ENCODE results near the gene KCNG4. TPM values are rescaled to one million over a fixed set of nuclear protein-coding genes. Genes with fewer than 3 reads are reported as not detected.

KCNG4 gene
- total and polyA plus RNA-seq, 10 of the 15 experiments (the other 5 are each of a cell fraction or from before 2014, with no cell fraction given): not detected

GRCh38 chr16:84180519-84181140 lies 59.2 kb downstream of the KCNG4 start (continued):
- no peak for TF ChIP-seq MXI1 (IDR thresholded peaks at IDR 0.05; ENCODE audit: low read depth, low read length)
- TF ChIP-seq FOXK2 (IDR thresholded peaks at IDR 0.05): no peak
- no peak for TF ChIP-seq HDAC2 (IDR thresholded peaks at IDR 0.05)
- TF ChIP-seq, protein P1, sequence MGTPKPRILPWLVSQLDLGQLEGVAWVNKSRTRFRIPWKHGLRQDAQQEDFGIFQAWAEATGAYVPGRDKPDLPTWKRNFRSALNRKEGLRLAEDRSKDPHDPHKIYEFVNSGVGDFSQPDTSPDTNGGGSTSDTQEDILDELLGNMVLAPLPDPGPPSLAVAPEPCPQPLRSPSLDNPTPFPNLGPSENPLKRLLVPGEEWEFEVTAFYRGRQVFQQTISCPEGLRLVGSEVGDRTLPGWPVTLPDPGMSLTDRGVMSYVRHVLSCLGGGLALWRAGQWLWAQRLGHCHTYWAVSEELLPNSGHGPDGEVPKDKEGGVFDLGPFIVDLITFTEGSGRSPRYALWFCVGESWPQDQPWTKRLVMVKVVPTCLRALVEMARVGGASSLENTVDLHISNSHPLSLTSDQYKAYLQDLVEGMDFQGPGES (IDR thresholded peaks at IDR 0.05): no peak

- SMC1A ChIA-PET (ENCODE audit: uncharacterized antibody, unreplicated experiment): no interaction called here
- peaks cover 5 to 23% of the 10 kb centered on the region in 2 experiments; a peak in 3 of 4 replicates for H3K36me3 ChIP-seq (ENCODE audit: control insufficient read depth in 2 of 2, insufficient read depth in 2 of 2, low read length in 1 of 2)
- no peak overlapping the region for H2AFZ ChIP-seq (ENCODE audit: control insufficient read depth, low read depth, low read length)
- no peak overlapping the region for H3K27ac ChIP-seq (ENCODE audit: control insufficient read depth, insufficient read depth)
- no peak for FAIRE-seq
- H3K4me3 ChIP-seq: no peak overlapping the region
- no peak overlapping the region for H3K9ac ChIP-seq (ENCODE audit: control insufficient read depth, insufficient read depth, low read length)
- peaks cover 13% of the 10 kb centered on the region for H3K4me1 ChIP-seq (ENCODE audit: control insufficient read depth, insufficient read depth, low read length)
- intact Hi-C loops (cut with micrococcal nuclease; ENCODE audit: unreplicated experiment): no loop called here
- in situ Hi-C loops (cut with MboI): loop anchor here (5.0 kb wide), 1 partner anchor 222 kb away; no protein-coding TSS in a partner anchor
- H3K4me2 ChIP-seq (ENCODE audit: control insufficient read depth, insufficient read depth): no peak overlapping the region
- CTCF ChIA-PET: interaction anchor here (1.1 to 1.5 kb wide), 3 partner anchors 90 to 114 kb away, joined by 3 to 4 read pairs (median 3); no protein-coding TSS in a partner anchor
- POLR2A ChIA-PET: interaction anchor here (0.6 kb wide), 1 partner anchor 277 kb away, joined by 5 read pairs; no protein-coding TSS in a partner anchor
- TF ChIP-seq NR2C1 (IDR thresholded peaks at IDR 0.05): no peak
- TF ChIP-seq KDM1A (IDR thresholded peaks at IDR 0.05; ENCODE audit: borderline replicate concordance): no peak
- TF ChIP-seq, protein P2, sequence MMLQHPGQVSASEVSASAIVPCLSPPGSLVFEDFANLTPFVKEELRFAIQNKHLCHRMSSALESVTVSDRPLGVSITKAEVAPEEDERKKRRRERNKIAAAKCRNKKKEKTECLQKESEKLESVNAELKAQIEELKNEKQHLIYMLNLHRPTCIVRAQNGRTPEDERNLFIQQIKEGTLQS (IDR thresholded peaks at IDR 0.05; ENCODE audit: borderline replicate concordance, extremely low read depth, low read depth, low read length): no peak
- no peak for TF ChIP-seq ZNF592 (IDR thresholded peaks at IDR 0.05)
- no peak for TF ChIP-seq FOS (IDR thresholded peaks at IDR 0.05; ENCODE audit: borderline replicate concordance, extremely low read depth, insufficient read length)
- no peaks in the 10 kb centered on the region for H4K20me1 ChIP-seq (ENCODE audit: control insufficient read depth, insufficient read depth)
- RAD21 ChIA-PET (ENCODE audit: unreplicated experiment): interaction anchor here (0.9 kb wide), 1 partner anchor 94 kb away, joined by 3 read pairs; no protein-coding TSS in a partner anchor
- WGBS (ENCODE audit: insufficient coverage, insufficient replicate concordance, low lambda C conversion rate, missing lambda C conversion rate): 93% methylated on average over 33 of the region's 33 CpGs
- no peaks in the 10 kb centered on the region for H3K27me3 ChIP-seq (replicated peaks in 1 of 2; ENCODE audit: control insufficient read depth in 2 of 2, insufficient read depth in 2 of 2, low read length in 1 of 2)
- BruUV-seq (replicated peaks): no TSS peak
- DNase-seq (ENCODE audit: low read depth, low spot score): no peak
- no peaks in the 10 kb centered on the region for H3K9me3 ChIP-seq (replicated peaks; ENCODE audit: control insufficient read depth, insufficient read depth, low read length)
- no peak for ATAC-seq
- H3K79me2 ChIP-seq (ENCODE audit: control insufficient read depth, insufficient read depth, low read length): no peaks in the 10 kb centered on the region; the same call in 1 of the 2 replicates
Observed at GRCh38 chr16:84179612-84180320, 60.0 kb downstream of the KCNG4 start.

All from GM12878 (cell line).